Measurements from ENCODE around the gene VPS16.
"Not testable (repeated sequence)": the region's sequence is repeated elsewhere in the genome, so short reads cannot be mapped to it uniquely, and the experiment has no call there.

VPS16 gene

DNA sequence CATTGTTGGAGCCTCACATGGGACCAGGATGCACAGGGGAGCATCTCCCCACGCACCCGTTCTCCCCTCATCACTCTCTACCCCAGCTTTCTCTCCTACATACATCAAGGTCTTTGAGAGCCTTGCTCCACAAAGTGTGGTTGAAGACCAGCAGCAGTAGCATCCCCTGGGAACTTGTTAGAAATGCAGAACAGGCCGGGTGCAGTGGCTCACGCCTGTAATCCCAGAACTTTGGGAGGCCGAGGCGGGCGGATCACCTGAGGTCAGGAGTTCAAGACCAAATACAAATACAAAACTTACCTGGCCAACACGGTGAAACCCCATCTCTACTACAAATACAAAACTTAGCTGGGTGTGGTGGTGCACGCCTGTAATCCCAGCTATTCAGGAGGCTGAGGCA lies 32.6 kb upstream of the VPS16 start:
- DNase-seq = not testable (repeated sequence)

DNA sequence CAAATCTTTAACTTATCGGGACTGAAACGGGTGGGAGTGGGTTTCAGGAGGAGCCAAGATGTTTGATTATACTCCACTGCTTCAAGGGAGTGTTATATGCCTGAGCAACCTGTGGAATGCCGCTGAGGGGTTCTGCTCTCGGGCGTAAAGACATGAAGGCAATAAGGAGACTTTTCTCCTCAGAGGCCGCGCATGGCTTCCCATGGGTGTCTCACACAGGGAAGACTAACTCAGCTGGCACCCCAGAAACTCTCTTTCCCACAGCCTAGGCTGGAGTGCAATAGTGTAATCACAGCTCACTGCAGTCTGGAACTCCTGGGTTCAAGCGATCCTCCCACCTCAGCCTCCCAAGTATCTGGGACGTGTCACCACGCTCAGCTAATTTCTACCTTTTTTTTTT lies 30.9 kb upstream of the VPS16 start:
- no peak for DNase-seq

DNA sequence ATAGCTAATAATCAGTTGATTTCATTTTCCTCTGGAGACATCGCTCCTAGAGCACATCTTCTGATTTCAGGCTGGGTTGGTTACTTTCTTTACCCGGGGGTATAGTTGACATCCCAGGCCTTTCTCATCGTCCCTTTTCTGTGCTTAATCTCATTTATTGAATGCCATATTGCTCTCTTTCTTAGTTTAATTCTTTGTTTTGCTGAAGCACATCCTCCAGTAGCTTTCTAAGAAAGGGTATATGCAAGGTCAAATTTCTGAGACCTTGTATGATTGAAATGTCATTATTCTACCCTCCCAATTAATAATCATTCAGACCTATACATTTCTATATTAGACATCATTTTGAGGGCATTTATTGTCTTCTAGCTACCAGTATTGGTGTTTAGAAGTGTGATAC lies 28.4 kb upstream of the VPS16 start:
- DNase-seq = no peak

DNA sequence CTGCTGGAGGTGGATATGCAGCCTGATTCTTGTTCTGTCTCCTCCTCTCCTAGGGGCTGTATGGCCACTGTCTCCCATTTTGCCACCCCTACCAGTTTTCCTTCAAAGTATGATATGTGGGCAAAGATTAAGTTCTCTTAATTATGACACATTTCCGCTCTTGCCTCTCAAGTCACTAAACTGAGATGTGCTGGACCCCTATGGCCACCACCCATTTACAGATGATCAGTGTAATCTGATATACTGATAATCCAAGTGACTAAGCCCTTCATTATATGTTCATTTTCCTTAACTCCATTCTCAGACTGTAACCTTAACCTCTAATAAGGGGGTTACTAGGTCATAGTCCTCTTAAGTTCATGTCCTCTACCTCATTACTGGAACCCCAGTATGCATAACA lies 26.5 kb upstream of the VPS16 start:
- no peak for DNase-seq

DNA sequence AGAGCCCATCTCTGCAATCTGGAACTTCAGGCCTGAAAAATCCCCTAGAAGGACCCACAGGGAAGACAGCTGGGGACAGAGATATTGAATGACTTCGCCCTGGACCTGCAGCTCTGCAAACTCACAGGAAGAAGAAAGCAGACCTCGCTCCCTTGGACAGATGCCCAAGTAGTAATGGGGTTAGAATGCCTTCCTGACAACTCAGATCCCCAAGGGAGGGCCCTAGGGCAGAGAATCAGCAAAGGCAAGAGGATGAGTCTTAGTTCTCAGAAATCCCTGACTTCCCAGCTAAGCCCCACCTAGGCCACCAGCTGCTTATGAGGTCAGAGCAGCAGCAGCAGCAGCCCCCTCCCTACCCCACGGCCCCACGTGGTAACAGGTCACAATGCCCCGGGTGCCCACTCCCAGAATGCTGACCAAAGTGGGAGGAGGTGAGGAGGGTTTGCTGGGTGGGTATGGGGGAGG lies 25.9 kb upstream of the VPS16 start, which contains the start of gene C20orf141:
Gene C20orf141, plus strand, starts transcription at position 401 of the 465 bp plus-strand sequence. CDS start 198 bp downstream, outside the sequence.
- DNase-seq = no peak

DNA sequence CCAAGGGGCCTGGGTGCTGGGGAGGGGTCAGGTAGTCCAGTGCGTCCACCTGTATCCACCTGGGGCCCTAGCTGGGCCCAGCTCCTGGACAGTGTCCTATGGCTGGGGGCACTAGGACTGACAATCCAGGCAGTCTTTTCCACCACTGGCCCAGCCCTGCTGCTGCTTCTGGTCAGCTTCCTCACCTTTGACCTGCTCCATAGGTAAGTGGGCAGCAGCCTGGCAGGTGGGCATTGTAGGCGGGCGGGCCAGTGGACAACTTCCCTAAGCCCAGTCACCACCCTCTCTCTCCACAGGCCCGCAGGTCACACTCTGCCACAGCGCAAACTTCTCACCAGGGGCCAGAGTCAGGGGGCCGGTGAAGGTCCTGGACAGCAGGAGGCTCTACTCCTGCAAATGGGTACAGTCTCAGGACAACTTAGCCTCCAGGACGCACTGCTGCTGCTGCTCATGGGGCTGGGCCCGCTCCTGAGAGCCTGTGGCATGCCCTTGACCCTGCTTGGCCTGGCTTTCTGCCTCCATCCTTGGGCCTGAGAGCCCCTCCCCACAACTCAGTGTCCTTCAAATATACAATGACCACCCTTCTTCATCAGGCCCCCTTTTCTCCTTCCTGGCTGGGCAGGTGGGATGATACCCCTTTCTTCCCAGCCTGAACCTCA lies 25.2 kb upstream of the VPS16 start:
- DNase-seq = no peak

DNA sequence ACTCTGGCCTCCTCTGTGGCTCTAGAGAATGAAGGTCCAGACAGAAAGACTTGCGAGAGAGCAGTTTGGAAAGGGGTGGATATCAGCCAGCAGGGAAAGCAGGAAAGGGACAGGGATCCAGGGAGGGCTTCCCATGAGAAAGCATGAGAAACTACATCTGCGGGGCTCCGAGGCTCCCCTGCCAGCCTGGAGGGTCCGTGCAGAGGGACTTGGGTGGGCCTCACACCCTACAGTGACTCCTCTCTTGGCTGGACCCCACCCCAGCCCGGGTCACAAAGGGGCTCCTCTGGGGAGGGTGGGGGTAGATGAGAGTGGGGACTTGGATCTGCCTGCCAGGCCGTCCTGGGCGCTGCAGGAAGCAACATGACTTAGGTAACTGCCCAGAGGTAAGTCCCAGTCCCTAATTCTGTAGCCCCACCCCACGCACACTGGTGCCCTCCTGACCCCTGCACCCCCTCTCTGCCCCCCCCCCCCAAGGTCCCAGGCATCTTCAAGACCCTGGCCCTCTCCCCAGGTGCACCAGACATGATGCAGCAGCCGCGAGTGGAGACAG lies 24.4 kb upstream of the VPS16 start, which contains the start of gene TMEM239:
Gene TMEM239, plus strand, starts transcription at position 335 of the 553 bp plus-strand sequence. Its CDS starts 191 bp downstream, at position 526.
- DNase-seq = no peak

DNA sequence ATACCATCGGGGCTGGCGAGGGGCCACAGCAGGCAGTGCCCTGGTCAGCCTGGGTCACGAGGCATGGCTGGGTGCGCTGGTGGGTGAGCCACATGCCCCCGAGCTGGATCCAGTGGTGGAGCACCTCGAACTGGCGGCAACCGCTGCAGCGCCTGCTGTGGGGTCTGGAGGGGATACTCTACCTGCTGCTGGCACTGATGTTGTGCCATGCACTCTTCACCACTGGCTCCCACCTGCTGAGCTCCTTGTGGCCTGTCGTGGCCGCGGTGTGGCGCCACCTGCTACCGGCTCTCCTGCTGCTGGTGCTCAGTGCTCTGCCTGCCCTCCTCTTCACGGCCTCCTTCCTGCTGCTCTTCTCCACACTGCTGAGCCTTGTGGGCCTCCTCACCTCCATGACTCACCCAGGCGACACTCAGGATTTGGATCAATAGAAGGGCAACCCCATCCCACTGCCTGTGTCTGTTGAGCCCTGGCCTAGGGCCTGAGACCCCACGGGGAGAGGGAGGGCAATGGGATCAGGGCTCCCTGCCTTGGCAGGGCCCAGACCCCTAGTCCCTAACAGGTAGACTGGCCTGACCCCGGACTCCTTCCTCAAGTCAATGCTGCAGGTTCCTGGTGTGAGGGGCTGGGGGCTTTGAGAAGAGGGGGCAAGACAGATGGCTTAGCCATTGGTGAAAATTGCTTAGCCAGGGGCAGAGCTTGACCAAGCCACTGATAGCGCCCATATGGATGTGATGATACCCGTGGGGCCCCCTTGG lies 23.8 kb upstream of the VPS16 start:
- DNase-seq = no peak

DNA sequence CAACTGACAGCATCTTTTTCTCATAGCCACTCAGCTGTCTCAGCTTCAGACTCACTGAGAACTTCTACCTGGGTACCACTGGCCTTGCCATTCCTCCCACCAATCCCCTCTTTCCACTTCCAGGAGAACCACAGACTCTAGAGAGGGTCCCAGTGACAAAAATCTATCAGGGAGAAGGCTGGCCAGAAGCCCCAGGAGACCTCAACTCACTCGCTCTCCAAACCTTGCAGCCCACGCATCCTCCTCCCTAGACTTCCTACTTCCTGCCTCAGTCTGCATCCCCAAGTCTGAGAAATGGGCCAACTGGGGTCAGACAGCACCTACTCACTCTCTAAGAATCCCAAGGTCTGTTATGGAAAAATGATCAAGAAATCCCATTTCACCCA lies 23.2 kb upstream of the VPS16 start:
- no peak for DNase-seq

DNA sequence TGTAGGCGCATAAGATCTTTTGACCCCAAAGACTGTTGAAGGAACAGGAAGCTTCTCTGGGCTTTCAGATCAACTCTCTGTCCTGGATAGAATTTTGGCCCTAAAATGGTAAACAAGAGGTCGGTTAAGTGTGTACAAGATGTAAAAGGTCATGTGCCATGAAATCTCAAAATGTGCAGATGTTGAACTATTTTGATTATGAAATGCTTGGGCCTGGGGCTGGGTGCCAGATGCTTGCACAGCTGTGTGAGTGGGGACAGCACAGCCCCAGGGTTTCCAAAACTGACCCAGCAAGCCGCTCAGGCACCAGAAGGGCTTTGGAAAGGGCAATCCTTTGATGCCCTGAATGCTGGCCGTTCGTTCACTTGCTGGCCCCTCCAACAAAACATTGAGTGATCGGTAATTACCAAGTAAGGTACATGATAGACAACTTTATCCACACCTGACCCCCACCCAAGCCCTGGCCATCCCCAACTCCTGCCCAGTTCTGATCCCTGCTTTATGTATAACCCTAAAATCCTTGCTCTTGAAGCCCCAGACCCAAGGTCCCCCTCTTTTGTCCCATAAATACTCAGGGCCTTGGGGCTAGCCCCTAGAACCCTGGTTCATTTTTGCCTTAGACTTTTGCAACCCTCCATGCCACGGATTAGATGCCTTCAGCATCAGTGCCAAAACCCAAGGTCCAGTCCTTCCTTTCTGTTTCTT lies 22.5 kb upstream of the VPS16 start:
- no peak for DNase-seq

DNA sequence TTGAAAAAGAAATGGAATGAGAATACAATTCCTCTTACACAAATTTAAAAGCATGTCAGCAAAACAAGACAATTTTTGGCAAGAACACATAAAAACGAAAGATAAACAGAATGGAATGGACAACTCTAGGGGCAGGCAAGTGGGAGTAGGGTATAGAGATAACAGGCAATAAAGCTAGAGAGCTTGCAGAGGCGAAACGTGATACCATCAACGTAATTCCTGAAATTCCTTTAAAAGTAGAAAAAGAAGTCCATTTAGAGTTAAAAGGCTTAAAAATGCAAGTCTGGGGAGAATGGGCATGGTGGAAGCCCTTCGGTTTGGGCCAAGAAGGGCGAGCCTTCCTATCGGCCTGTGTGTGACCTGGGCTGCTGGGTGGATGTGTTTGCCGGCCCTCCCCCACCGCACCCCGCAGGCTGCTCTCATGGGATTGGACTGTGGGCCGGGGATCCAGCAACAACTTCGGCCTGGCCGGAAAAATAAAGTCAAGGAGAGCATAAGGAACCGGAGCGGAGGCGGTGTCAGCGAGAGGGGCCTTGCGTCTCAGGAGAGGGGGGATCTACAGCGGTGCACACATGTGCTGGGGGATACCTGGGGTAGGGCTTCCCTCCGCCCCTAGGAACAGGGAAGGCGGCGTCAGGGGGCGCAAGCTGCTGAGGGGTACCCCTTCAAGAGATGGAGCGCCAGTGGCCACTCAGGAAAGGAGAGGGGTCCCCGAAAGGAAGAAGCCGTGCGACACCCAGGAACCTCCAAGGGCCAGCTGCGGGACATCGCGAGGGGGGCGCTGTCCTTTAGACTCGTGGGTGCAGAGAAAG lies 20.3 kb upstream of the VPS16 start:
- DNase-seq = peak; percentile 14

DNA sequence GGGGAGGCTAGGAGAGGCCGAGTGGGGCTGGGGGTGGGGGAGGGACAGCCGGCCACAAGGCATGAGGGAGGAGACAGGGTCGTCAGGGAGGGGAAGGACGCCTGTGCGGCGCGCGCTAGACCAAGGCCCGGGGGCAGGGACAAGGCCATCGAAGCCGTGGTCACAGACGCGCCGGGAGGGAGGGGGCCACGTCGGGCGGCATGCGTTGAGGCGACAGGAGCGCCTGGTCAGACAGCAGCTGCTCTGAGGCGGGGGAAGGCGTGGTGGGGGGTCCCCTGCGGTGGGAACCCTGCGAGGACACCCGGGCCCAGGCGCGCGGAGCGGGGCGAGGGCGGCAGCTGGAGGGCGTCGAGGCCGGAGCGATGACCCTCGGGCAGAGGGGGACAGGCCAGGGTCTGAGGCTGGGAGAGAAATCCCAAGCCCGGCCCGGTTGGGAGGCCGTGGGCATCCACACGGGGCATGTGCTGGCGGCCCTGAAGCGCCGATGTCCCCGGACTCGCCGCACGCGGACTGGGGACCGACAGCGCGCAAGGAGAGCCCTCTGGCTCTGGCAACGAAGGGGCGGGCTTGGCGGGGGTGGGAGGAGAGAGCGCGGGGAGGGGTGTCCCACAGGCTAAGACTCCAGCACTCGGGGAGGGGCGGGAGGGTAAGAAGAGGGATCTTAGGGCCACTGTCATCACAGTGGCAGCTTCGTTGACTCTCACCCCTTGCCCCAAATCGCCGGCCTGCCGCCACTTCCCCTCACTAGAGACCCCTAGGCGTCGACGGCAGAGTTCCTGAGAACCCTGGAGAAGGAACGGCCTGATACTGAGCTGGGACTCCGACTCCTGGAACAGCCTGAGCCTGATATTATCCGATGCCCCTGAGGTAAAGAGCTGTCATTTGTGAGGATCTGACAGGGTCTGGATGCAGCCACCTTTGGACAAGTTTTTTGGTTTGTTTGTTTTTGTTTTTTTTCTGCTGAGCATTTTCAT lies 19.4 kb upstream of the VPS16 start:
- no peak for DNase-seq

DNA sequence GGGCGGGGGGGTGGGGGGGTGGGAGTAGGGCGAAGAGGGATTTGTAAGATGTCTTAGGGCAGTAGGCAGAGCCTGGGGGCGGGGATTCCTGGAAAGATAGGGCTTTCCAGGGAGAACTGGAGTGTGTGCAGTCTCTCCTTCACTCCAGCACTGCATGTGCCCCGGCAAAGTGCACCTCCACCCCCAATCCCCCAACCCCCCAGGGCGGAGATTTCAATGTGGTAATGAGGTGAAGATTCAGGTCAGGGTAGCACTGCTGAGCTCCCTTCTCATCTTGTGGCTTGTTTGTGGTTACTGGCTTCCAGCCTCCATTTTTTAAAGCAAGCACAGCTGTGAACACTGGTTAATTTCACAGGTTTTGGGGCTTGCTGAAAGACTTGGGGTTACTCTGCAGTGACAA lies 18.5 kb upstream of the VPS16 start:
- no peak for DNase-seq

DNA sequence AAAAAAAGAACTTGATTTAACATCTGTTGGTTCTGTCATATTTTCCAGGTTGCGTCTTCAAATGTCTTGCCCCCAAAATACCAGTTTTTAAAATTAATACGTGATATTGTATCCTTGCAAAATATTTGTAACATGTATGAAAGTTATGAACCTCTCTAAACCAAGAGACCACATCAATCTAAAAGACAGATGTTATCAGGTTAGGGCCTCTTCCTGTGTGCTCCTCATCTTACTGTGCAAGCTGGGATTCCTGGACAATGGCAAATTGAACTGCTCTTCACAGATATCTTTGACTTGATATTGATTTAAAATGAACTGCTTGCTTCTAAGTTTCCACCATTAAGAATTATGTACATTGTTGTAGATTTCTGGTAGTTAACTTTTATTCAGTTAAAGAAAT lies 14.8 kb upstream of the VPS16 start:
- DNase-seq = no peak

DNA sequence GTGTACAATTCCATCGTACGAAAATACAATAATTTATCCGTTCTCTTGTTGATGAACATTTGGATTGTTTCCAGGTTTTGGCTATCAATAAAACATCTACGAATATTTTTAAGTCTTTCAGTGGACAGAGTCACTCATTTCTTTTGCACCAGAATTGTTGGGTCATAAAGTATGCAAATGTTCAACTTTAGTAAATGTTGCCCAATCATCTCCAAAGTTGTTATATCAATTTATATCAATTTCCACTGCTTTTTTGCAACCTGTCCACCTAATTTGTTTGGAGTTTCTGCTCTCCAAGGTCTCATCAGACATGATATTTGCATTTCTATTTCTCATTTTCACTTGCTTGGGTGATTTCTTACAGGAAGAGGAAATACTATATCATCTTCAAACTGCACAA lies 13.9 kb upstream of the VPS16 start:
- DNase-seq = no peak

DNA sequence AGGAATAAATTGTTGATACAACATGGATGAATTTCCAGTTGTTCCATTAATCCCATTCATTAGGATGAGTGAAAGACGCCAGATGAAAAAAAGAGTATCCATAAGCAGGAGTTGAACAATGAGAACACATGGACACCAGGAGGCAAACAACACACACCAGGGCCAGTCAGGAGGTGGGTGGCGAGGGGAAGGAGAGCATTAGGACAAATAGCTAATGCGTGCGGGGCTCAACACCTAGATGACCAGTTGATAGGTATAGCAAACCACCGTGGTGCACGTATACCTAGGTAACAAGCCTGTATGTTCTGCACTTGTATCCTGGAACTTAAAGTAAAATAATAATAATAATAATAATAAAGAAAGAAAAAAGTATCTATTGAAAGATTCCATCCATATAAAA lies 11.2 kb upstream of the VPS16 start:
- peak; percentile 27 for DNase-seq

DNA sequence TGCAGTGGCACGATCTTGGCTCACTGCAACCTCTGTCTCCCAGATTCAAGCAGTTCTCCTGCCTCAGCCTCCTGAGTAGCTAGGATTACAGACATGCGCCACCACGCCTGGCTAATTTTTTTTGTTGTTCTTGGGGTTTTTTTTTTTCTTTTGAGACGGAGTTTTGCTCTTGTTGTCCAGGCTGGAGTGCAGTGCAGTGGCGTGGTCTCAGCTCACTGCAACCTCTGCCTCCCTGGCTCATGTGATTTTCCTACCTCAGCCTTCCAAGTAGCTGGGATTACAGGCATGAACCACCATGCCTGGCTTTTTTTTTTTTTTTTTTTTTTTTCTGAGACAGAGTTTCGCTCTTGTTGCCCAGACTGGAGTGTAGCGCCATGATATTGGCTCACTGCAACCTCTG lies 9.3 kb upstream of the VPS16 start:
- DNase-seq = not testable (repeated sequence)

DNA sequence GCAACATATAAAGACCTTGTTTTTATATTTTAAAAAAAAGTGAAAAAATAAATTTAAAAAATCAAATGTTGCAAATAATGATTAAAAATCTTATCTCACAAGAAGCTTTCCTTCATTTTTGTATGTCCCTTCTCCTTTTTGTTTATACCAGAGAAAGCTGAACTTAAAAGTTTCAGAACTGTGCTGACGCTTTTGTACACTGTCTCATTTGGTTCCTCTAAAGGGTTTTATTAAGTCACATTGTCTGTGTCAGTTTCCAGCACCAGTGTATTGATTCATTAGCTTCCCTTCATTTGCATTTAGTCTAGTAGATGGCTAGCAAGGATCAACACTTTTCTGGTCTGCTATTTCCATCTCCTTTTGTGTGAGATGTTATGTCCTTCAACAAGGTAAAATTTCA lies 6.8 kb upstream of the VPS16 start:
- DNase-seq = no peak

DNA sequence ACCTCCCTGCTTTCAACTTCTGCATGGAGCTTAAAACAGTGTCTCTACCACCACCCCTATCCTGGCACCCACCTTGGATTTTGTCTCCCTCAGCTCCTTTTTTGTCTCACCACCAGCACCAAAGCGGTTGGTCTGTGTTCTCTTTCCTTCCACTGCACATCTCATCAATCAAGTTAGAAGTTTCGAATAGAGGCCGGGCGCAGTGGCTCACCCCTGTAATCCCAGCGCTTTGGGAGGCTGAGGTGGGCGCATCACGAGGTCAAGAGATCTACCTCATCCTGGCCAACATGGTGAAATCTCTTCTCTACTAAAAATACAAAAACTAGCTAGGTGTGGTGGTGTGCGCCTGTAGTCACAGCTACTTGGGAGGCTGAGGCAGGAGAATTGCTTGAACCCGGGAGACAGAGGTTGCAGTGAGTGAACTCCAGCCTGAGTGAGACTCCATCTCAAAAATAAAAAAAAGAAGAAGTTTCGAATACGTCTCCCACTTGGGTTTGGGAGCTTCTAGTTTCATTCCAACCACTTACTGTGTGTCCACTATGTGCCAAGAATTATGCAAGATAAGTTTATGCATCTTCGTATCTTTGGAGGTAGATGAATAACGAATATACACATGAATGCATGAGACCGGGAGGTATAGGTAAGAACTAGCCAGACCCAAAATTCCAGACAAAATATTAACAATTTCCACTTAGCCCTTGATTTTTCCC lies 6.0 kb upstream of the VPS16 start:
- DNase-seq = peak; percentile 2

DNA sequence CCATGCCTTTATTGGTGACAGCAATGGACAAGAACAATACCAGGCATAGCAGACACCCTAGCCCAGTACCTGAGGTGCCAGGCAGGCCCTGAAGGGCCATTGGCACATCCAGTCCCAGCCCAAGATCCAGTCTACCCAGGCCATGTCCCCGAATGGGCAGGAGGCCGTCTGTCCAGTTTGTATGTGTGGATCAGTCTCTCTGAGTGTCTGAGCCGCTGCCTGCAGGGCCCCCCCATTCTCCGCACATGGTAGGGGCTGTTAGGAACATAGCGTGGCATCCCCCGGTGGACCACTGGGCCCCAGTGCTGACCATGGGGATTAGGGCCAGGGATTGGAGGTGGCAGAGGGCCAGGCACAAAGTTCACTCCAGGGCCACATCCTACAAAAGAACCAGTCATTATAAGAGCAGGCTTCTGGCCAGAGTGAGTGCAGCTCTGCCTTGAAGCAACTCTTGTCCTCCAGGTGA lies 5.2 kb upstream of the VPS16 start:
- peak; percentile 39 for DNase-seq

Measured in activated effector memory CD4-positive, alpha-beta T cell treated with anti-CD3 and anti-CD28 coated beads, Interleukin-2, amount 50 U/mL, for 16 hours (primary cell).